HCT116 (cell line): ENCODE measurements around the gene CPHXL2. TPM values are rescaled to one million over a fixed set of nuclear protein-coding genes. Genes with fewer than 3 reads are reported as not detected.

Experiments used
- ATAC-seq: fragments of 200-7000 bp; cut with Tn5 transposase; 2 replicates; pipeline ENCODE4 v1.9.1; 2020; ENCODE audit warnings: mild to moderate bottlenecking, moderate library complexity
- BruUV-seq: library from RNA; stranded (reverse); fragments of 400-500 nt; replicated peaks from 2 replicates; lab custom pipeline; 2021; lab: Mats Ljungman, UMichigan
- CTCF ChIA-PET: fragments of 300-600 bp; sonication (Branson Sonifier 250); formaldehyde crosslinking; loops from one replicate; lab custom pipeline; 2021; ENCODE audit warnings: antibody characterized with exemption; lab: Charles Lee
- POLR2A ChIA-PET: fragments of 300-600, 350-600 bp; sonication (Branson Sonifier 250); formaldehyde crosslinking; loops from one replicate; lab custom pipeline; 2021; ENCODE audit warnings: antibody characterized with exemption; lab: Charles Lee
- RAD21 ChIA-PET, 2 experiments: fragments of 300-600 bp; sonication (Branson Sonifier 250); formaldehyde crosslinking; loops; one replicate each; lab custom pipeline; 2023; ENCODE audit warnings: low total read pairs in 2 of 2; ENCODE audit not compliant: uncharacterized antibody in 2 of 2, unreplicated experiment in 2 of 2, low non-redundant PET in 1 of 2; lab: Charles Lee
- DNase-seq: peaks from one replicate; pipeline ENCODE4 v3.0.0-alpha.2; 2010; ENCODE audit warnings: low read depth, low spot score
- H2AFZ ChIP-seq: fragments of 200-600 bp; shearing (Covaris generic), sonication (generic); 2 replicates; pipeline ENCODE4 v1.6.1; 2017; ENCODE audit warnings: low read depth, mixed run types, mixed read lengths, antibody characterized with exemption, low read length; ENCODE audit not compliant: poor library complexity, severe bottlenecking
- H3K27ac ChIP-seq: 2 replicates; pipeline ENCODE4 v1.5.1; 2012; ENCODE audit warnings: low read depth, low read length
- H3K27me3 ChIP-seq: fragments of 200-600 bp; sonication (generic); 2 replicates; pipeline ENCODE4 v1.6.1; 2016; ENCODE audit warnings: mixed run types, low read length, mixed read lengths; ENCODE audit not compliant: insufficient read depth
- H3K36me3 ChIP-seq, 2 experiments: fragments of 200-500 bp in 1 of 2; fragments of 200-600 bp in 1 of 2; sonication (Bioruptor generic) in 1 of 2; sonication (generic) in 1 of 2; 2 replicates each; pipeline versions ENCODE4 v1.5.1 to v1.6.1; 2014 to 2016; ENCODE audit warnings: low read length in 2 of 2, inconsistent platforms in 1 of 2, mixed read lengths in 1 of 2, mixed run types in 1 of 2; ENCODE audit not compliant: insufficient read depth in 2 of 2, control insufficient read depth in 1 of 2
- H3K4me1 ChIP-seq, 2 experiments: fragments of 200-600 bp in 1 of 2; sonication (generic) in 1 of 2; 2 replicates each; pipeline versions ENCODE4 v1.5.1 to v1.6.1; 2012 to 2017; ENCODE audit warnings: low read length in 2 of 2, inconsistent platforms in 1 of 2, mild to moderate bottlenecking in 1 of 2, mixed read lengths in 1 of 2, mixed run types in 1 of 2, moderate library complexity in 1 of 2; ENCODE audit not compliant: insufficient read depth in 2 of 2, control insufficient read depth in 1 of 2
- H3K4me2 ChIP-seq: fragments of 200-600 bp; sonication (generic); 2 replicates; pipeline ENCODE4 v1.6.1; 2017; ENCODE audit warnings: mixed run types, low read length, mixed read lengths
- H3K4me3 ChIP-seq, 2 experiments: fragments of 200-600 bp in 1 of 2; sonication (generic) in 1 of 2; replicated peaks in 1 of 2; 2 replicates each; pipeline ENCODE4 v1.5.1; 2011 to 2016; ENCODE audit warnings: low read length in 2 of 2, control low read depth in 1 of 2, low read depth in 1 of 2, mild to moderate bottlenecking in 1 of 2, mixed read lengths in 1 of 2, mixed run types in 1 of 2
- H3K79me2 ChIP-seq: fragments of 200-600 bp; sonication (generic); 2 replicates; pipeline ENCODE4 v1.6.1; 2017; ENCODE audit warnings: mild to moderate bottlenecking, mixed run types, low read length, moderate library complexity, mixed read lengths; ENCODE audit not compliant: insufficient read depth
- H3K9ac ChIP-seq: fragments of 200-600 bp; sonication (generic); 2 replicates; pipeline ENCODE4 v1.6.1; 2016; ENCODE audit warnings: low read length, mixed read lengths
- H3K9me2 ChIP-seq: fragments of 200-600 bp; sonication (generic), shearing (Covaris generic); 2 replicates; pipeline ENCODE4 v1.6.1; 2017; ENCODE audit warnings: mixed run types, mild to moderate bottlenecking, moderate library complexity; ENCODE audit not compliant: insufficient read depth
- H3K9me3 ChIP-seq, 2 experiments: fragments of 200-500 bp in 1 of 2; fragments of 200-600 bp in 1 of 2; sonication (Bioruptor generic) in 1 of 2; sonication (generic) in 1 of 2; 2 replicates each; pipeline ENCODE4 v1.6.1; 2014 to 2017; ENCODE audit warnings: low read length in 2 of 2, mixed read lengths in 2 of 2, inconsistent platforms in 1 of 2, low read depth in 1 of 2, mild to moderate bottlenecking in 1 of 2, mixed run types in 1 of 2, moderate library complexity in 1 of 2; ENCODE audit not compliant: control insufficient read depth in 1 of 2, insufficient read depth in 1 of 2
- H4K20me1 ChIP-seq: fragments of 200-600 bp; sonication (generic), shearing (Covaris generic); 2 replicates; pipeline ENCODE4 v1.6.1; 2017; ENCODE audit warnings: mixed run types, mild to moderate bottlenecking, moderate library complexity; ENCODE audit not compliant: insufficient read depth
- CBX3 ChIP-seq: IDR thresholded peaks from 2 replicates; pipeline ENCODE4 v1.6.1; 2012; ENCODE audit warnings: low read depth
- EZH2 ChIP-seq: fragments of 200-600 bp; sonication (generic); IDR thresholded peaks from 2 replicates; pipeline ENCODE4 v1.6.1; 2017; ENCODE audit warnings: antibody characterized with exemption, mixed run types
- EZH2phosphoT487 ChIP-seq: fragments of 200-600 bp; IDR thresholded peaks from 2 replicates; pipeline ENCODE4 v1.6.1; 2018; ENCODE audit warnings: antibody characterized with exemption, borderline replicate concordance
- FOSL1 ChIP-seq: IDR thresholded peaks from 2 replicates; pipeline ENCODE4 v1.6.1; 2012; ENCODE audit warnings: low read depth
- POLR2AphosphoS5 ChIP-seq: IDR thresholded peaks from 2 replicates; pipeline ENCODE4 v1.6.1; 2011; ENCODE audit warnings: mild to moderate bottlenecking, low read depth, low read length, moderate library complexity
- RAD21 ChIP-seq: IDR thresholded peaks from 2 replicates; pipeline ENCODE4 v1.6.1; 2012; ENCODE audit warnings: low read depth, mild to moderate bottlenecking
- SIN3A ChIP-seq: IDR thresholded peaks from 2 replicates; pipeline ENCODE4 v1.6.1; 2012; ENCODE audit warnings: low read depth
- SP1 ChIP-seq: IDR thresholded peaks from 2 replicates; pipeline ENCODE4 v1.6.1; 2012; ENCODE audit warnings: low read depth
- TCF7L2 ChIP-seq: IDR thresholded peaks from 2 replicates; pipeline ENCODE4 v1.7.0; 2011; ENCODE audit warnings: borderline replicate concordance, inconsistent platforms; ENCODE audit not compliant: insufficient read depth, insufficient read length; ENCODE audit errors: extremely low read depth
- YY1 ChIP-seq: IDR thresholded peaks from 2 replicates; pipeline ENCODE4 v1.6.1; 2011; ENCODE audit warnings: low read length, low read depth, moderate library complexity, mild to moderate bottlenecking; ENCODE audit not compliant: insufficient replicate concordance; ENCODE audit errors: extremely low read depth
- ZNF274 ChIP-seq: fragments of 200-500 bp; sonication (Bioruptor generic); IDR thresholded peaks from 2 replicates; pipeline ENCODE4 v1.6.1; 2014; ENCODE audit warnings: mild to moderate bottlenecking, low read depth, low read length, inconsistent platforms
- intact Hi-C: fragments of 100-400 bp; cut with micrococcal nuclease; formaldehyde crosslinking; loops from 2 replicates; pipeline ENCODE4 v1.10.0; 2022
- total RNA-seq: library from RNA; stranded (reverse); gene quantifications from one replicate; pipeline ENCODE4 v1.2.1, GENCODE V29; 2021; ENCODE audit not compliant: unreplicated experiment
- TF ChIP-seq, protein P1 (sequence below): IDR thresholded peaks from 2 replicates; pipeline ENCODE4 v1.6.1; 2012; ENCODE audit warnings: low read depth
- TF ChIP-seq, protein P2 (sequence below): IDR thresholded peaks from 2 replicates; pipeline ENCODE4 v1.6.1; 2012
- TF ChIP-seq, protein P3 (sequence below): IDR thresholded peaks from 2 replicates; pipeline ENCODE4 v1.6.1; 2011; ENCODE audit warnings: mild to moderate bottlenecking, low read length, moderate library complexity; ENCODE audit not compliant: insufficient replicate concordance; ENCODE audit errors: extremely low read depth

CPHXL2 gene
- total RNA-seq, 1 experiment from 2014 or later = not detected

DNA sequence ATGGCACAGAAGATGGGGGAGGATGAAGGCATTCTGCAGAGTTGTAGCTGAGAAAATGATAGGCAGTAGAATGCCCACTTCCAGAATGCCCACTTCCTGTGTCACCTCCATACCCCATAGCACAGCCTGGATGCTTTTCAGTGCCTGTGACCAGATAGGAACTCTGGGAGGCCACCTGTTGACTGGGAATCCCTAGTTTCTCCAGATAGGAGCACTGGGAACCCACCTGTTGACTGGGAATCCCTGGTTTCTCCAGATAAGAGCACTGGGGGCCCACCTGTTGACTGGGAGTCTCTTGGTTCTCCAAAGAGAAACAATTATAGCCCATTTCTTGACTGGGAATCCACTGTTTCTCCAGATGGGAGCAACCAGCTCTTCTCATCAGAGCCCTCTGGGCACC lies 37.9 kb upstream of the CPHXL2 start (continued):
- TF ChIP-seq, protein P1, sequence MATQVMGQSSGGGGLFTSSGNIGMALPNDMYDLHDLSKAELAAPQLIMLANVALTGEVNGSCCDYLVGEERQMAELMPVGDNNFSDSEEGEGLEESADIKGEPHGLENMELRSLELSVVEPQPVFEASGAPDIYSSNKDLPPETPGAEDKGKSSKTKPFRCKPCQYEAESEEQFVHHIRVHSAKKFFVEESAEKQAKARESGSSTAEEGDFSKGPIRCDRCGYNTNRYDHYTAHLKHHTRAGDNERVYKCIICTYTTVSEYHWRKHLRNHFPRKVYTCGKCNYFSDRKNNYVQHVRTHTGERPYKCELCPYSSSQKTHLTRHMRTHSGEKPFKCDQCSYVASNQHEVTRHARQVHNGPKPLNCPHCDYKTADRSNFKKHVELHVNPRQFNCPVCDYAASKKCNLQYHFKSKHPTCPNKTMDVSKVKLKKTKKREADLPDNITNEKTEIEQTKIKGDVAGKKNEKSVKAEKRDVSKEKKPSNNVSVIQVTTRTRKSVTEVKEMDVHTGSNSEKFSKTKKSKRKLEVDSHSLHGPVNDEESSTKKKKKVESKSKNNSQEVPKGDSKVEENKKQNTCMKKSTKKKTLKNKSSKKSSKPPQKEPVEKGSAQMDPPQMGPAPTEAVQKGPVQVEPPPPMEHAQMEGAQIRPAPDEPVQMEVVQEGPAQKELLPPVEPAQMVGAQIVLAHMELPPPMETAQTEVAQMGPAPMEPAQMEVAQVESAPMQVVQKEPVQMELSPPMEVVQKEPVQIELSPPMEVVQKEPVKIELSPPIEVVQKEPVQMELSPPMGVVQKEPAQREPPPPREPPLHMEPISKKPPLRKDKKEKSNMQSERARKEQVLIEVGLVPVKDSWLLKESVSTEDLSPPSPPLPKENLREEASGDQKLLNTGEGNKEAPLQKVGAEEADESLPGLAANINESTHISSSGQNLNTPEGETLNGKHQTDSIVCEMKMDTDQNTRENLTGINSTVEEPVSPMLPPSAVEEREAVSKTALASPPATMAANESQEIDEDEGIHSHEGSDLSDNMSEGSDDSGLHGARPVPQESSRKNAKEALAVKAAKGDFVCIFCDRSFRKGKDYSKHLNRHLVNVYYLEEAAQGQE = no peak
- TF ChIP-seq, protein P2, sequence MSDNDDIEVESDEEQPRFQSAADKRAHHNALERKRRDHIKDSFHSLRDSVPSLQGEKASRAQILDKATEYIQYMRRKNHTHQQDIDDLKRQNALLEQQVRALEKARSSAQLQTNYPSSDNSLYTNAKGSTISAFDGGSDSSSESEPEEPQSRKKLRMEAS = no peak
- TF ChIP-seq SIN3A = no peak

DNA sequence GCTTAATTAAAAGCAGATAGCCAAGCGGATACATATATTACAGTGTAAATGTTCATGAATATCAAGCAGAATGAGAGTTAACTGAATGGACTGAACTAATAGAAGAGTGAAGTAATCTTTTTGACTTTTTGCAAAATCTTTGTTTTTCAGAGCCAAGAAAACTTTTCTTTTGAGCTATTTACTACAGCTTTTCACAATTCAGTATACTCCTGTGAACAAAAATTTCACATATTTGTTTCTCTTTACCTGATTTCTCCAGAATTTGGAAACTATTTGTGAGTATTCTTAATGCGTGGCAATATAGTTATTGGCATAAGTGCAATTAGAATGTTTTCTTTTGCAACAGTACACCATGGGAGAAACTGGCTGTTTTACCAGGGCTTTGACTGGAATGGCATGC lies 33.5 kb upstream of the CPHXL2 start:
- ChIA-PET CTCF (no interaction called here), POLR2A (no interaction called here), RAD21 (no interaction called here)
- H3K4me3 ChIP-seq = no peak overlapping the region
- H3K4me2 ChIP-seq = no peak overlapping the region
- no peak overlapping the region for H3K27ac ChIP-seq
- no peaks in the 10 kb centered on the region for H4K20me1 ChIP-seq
- no peaks in the 10 kb centered on the region for H3K4me1 ChIP-seq
- TF ChIP-seq CBX3 = no peak
- TF ChIP-seq TCF7L2 = no peak
- no peak for TF ChIP-seq ZNF274
- no peak for TF ChIP-seq EZH2phosphoT487
- no peak for TF ChIP-seq RAD21
- TF ChIP-seq YY1 = no peak
- TF ChIP-seq, protein P3, sequence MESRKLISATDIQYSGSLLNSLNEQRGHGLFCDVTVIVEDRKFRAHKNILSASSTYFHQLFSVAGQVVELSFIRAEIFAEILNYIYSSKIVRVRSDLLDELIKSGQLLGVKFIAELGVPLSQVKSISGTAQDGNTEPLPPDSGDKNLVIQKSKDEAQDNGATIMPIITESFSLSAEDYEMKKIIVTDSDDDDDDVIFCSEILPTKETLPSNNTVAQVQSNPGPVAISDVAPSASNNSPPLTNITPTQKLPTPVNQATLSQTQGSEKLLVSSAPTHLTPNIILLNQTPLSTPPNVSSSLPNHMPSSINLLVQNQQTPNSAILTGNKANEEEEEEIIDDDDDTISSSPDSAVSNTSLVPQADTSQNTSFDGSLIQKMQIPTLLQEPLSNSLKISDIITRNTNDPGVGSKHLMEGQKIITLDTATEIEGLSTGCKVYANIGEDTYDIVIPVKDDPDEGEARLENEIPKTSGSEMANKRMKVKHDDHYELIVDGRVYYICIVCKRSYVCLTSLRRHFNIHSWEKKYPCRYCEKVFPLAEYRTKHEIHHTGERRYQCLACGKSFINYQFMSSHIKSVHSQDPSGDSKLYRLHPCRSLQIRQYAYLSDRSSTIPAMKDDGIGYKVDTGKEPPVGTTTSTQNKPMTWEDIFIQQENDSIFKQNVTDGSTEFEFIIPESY = no peak
- TF ChIP-seq SP1 = no peak
- TF ChIP-seq FOSL1 = no peak
- TF ChIP-seq, protein P2 = no peak
- TF ChIP-seq, protein P1 = no peak
- TF ChIP-seq EZH2 = no peak
- TF ChIP-seq POLR2AphosphoS5 = no peak
- intact Hi-C loops = no loop called here
- H3K36me3 ChIP-seq = no peaks in the 10 kb centered on the region
- ATAC-seq (no peak), DNase-seq (no peak)
- H3K9me2 ChIP-seq = 0 out of 2 replicates have a peak, but pooled peaks cover 3% of the 10 kb centered on the region
- no peak overlapping the region for H2AFZ ChIP-seq
- peaks cover 8% of the 10 kb centered on the region; the same call in 1 of the 2 replicates for H3K27me3 ChIP-seq
- no peaks in the 10 kb centered on the region for H3K79me2 ChIP-seq
- H3K9me3 ChIP-seq = peaks cover 0 to 6% of the 10 kb centered on the region in 2 experiments; a peak in 1 of 4 replicates
- BruUV-seq = no TSS peak
- no peak overlapping the region for H3K9ac ChIP-seq
